Mesenteric fat pad (tissue), 1 donor: ENCODE measurements around the gene CLEC4F. TPM values are rescaled to one million over a fixed set of nuclear protein-coding genes. Genes with fewer than 3 reads are reported as not detected.

Source experiments
- total RNA-seq: library from RNA; stranded (reverse); fragmentation: NEBNext Ultra II Directional; extraction: Animal tissue kit (Norgen Biotek cat#: 25700); gene quantifications from one replicate; pipeline ENCODE4 v1.2.1, GENCODE V29; 2021
- donor health status: DM: yes; HTN: yes; CAD: no.

CLEC4F gene
- total RNA-seq, 1 donor from 2014 or later, result 0.48 TPM

Other genes with a start within 250 kb of the CLEC4F start
- 3.3 TPM for gene ADD2, start 52.4 kb downstream of the CLEC4F start, total RNA-seq
- not detected for gene FIGLA, start 30.0 kb downstream of the CLEC4F start, total RNA-seq
- 0.29 TPM for gene CD207, start 15.2 kb upstream of the CLEC4F start, total RNA-seq
- 2.0 TPM for gene VAX2, start 80.0 kb upstream of the CLEC4F start, total RNA-seq
- 2.4 TPM for gene ATP6V1B1, start 115.3 kb upstream of the CLEC4F start, total RNA-seq
- gene ANKRD53, start 158.0 kb upstream of the CLEC4F start, total RNA-seq, result 17.6 TPM
- 86.8 TPM for gene TEX261, start 174.3 kb upstream of the CLEC4F start, total RNA-seq
- gene NAGK, start 248.0 kb upstream of the CLEC4F start, total RNA-seq, result 112 TPM